ENCODE results near the gene NKTR.

Gene NKTR

GRCh38 chr3:42693530-42693930 lies 93.0 kb downstream of the NKTR start:
- DNase-seq: no peak

GRCh38 chr3:42694366-42694765 lies 93.9 kb downstream of the NKTR start:
- no peak for DNase-seq

- DNase-seq: no peak
These were observed 96.1 kb downstream of the NKTR start for GRCh38 chr3:42696356-42697288.

- no peak for DNase-seq
These were observed 97.0 kb downstream of the NKTR start for GRCh38 chr3:42697289-42698051.
